Left ventricle myocardium superior (tissue), 1 donor: ENCODE data around the gene PARP3. TPM values are rescaled to one million over a fixed set of nuclear protein-coding genes. Genes with fewer than 3 reads are reported as not detected.
A peak's percentile ranks its signal among the peaks of the same experiment; 100 is the strongest.
"Not testable (repeated sequence)": the region's sequence is repeated elsewhere in the genome, so short reads cannot be mapped to it uniquely, and the experiment has no call there.

ENCODE experiments used
- ATAC-seq: fragments of 200-7000 bp; cut with Tn5 transposase; one replicate; pipeline ENCODE4 v1.9.1; 2020; ENCODE audit warnings: mild to moderate bottlenecking, moderate library complexity
- DNase-seq: peaks from one replicate; pipeline ENCODE4 v3.0.0-alpha.2; 2020
- intact Hi-C: fragments of 100-400 bp; cut with micrococcal nuclease; formaldehyde crosslinking; loops from one replicate; pipeline ENCODE4 v1.11.0; 2022
- long read RNA-seq: library from polyadenylated mRNA; unstranded; transcript quantifications from one replicate; pipeline ENCODE4 v2.0.0, GENCODE V29; 2021
- total RNA-seq: library from RNA; stranded (reverse); fragmentation: NEBNext Ultra II Directional; extraction: Animal tissue kit (Norgen Biotek cat#: 25700); gene quantifications from one replicate; pipeline ENCODE4 v1.2.1, GENCODE V29; 2021
- donor health status: DM: no; HTN: yes; CAD: no; lungs with severe emphysema.

The PARP3 gene
- 14.7 TPM for total RNA-seq
- long read RNA-seq, partial matches to known transcripts, result 13 of 29 reads
- long read RNA-seq, other reads (novel, unspliced or antisense), result 6 of 29 reads

DNA sequence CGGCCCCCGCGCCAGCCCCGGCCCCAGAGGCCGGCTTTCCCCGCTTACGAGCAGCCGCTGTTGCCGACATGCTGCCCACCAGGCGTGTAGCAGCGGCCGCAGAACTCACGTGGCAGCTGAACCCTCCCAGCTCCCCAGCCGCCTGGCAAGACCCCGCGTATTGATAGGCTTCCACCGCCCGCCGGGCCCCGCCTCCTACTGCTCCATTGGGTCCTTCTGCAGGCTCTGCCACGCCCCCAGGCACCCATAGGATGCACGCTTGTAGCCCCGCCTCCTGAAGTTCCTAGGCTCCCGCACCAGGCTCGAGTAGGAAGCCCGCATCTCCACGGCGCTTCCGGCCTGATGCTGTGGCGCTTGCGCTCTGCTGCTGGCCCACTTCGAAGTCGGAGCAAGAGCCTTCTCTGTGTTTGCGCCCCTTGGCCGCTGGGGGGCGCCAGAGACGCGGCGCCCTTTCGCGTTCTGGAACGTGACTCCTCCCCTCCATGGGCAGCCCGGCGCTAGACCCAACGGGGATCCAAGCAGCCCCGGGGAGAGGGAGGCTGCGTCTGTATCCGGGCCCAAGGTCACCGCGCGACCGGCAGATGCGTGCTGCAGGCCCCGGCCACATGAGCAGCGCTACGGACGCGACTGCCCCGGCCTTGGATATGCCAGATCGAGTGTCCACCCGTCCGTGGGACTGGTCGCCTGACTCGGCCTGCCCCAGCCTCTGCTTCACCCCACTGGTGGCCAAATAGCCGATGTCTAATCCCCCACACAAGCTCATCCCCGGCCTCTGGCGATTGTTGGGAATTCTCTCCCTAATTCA, at the start of gene PARP3, which contains the start of gene RRP9:
Gene PARP3 (plus strand): TSS at position 566 of the 805 bp plus-strand sequence. CDS start 993 bp downstream, outside the sequence.
Gene RRP9 (minus strand): TSS at position 107 of the 805 bp plus-strand sequence. CDS start 37 bp downstream, at position 70.
- DNase-seq, result peak; percentile 100
- intact Hi-C loops, result no loop called here
- ATAC-seq, result peak; percentile 95

DNA sequence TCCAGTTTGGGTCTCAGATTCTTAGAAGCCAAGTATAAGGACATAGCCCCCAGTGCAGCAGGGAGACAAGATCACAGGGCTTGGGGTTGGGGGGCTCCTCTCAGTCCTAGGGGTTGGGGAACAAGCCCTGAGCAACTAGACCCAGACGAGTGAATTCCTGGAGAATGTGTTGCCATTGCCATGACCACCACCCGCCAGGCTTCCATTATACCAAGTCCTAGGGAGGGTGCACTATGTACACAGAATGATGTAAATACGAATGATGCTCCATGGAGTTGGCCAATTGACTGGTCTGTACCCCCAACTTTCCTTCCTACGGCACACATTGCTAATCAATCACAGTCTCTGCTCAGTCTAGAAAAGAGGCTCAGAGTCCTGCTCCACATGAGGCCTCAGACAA, 47.8 kb upstream of the PARP3 start:
- ATAC-seq (no peak), DNase-seq (no peak)
- intact Hi-C loops, result no loop called here

DNA sequence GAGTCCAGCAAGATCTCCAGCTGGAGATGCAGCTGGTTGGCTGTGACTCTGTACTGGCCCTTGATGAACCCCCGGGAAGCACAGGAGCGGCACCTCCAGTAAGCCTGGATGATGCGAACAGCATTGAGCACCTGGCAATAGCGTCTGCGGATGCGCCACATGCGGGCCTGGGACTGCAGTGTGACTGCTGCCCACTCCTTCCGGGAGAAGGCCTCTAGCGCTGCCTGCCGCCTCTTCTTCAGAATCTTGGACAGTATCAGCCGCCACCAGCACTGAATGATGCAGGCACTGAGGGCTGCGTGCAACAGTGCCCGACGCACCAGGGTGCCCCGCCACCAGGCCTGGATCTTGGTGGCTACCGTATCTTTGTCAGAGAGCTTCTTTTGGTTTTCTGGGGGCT, 47.2 kb upstream of the PARP3 start:
- ATAC-seq (no peak), DNase-seq (no peak)
- intact Hi-C loops, result no loop called here

DNA sequence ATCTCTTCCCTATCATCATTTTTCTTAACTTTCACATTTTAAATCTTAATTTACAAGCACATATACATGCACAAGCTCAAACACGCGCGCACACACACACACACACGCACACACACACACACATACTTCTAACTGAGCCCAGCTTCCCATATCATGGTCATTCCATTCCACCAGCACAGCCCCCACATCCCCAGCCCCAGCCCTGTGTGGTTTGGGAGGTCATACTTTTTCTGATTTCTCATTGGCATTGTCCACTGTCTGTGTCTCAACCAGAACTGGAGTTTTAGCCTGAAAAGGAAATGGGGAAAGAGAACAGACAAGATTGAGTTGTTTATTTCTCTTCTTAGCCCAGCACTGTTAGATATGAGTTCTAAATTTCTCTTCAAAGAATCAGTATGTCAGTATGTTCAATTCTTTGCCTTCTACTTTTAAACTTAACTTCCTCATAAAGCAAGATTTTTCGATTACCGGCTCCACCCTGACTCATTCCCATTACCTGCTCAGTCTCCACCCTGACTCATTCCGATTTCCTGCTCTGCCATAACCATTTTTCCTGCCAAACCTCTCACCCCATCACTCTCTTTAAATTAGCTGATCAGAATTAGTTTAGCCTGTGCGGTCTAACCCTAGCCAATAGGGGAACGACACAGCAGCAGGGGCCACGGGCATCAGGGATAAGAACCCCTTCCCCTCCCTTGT, 45.4 kb upstream of the PARP3 start:
- ATAC-seq (no peak), DNase-seq (no peak)
- intact Hi-C loops, result no loop called here

DNA sequence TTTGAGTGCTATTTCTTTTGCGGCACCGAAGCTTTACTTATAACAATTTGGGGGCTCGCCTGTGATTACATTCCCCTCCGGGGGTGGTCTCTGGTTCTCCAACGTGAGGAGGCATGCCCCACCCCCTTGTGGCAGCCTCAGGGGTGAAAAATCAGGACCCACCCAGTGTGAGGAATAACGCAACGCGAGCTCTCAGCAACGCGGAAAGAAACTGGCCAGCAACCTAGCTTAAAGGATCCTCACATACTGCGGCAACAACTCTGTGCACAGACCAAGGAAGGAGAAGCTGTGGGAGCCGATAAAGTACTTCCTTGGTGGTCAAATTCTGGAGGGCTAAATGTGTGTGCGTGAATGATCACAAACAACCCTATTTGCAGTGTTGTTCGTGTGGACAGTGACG, 44.8 kb upstream of the PARP3 start:
- no peak for ATAC-seq
- intact Hi-C loops, result no loop called here
- DNase-seq, result no peak

DNA sequence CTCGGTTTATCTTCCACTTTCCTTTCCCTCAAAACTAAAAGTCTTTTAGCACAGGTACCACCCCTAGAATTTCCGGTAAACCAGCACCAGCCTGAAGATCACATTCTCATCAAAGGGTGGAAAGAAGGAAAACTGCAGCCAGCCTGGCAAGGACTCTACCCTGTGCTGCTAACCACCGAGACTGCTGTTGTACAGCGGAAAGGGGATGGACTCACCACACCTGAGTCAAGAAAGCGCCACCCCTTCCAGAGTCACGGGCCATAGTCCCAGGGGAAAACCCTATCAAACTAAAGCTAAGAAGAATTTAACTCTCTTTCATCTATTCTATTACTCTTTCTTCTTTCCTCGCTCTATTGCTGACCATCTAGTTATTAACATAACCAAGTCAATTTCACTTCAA, 42.1 kb upstream of the PARP3 start:
- ATAC-seq, DNase-seq, intact Hi-C loops: not testable (repeated sequence)

DNA sequence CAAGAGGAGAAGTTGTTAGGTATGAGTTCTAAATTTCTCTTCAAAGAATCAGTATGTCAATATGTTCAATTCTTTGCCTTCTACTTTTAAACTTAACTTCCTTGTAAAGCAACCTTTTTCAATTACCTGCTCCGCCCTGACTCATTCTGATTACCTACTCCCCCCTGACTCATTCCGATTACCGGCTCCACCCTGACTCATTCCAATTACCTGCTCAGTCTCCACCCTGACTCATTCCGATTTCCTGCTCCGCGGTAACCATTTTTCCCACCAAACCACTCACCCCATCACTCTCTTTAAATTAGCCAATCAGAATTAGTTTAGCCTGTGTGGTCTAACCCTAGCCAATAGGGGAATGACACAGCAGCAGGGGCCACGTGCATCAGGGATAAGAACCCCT, 39.8 kb upstream of the PARP3 start:
- DNase-seq, ATAC-seq, intact Hi-C loops: not testable (repeated sequence)

DNA sequence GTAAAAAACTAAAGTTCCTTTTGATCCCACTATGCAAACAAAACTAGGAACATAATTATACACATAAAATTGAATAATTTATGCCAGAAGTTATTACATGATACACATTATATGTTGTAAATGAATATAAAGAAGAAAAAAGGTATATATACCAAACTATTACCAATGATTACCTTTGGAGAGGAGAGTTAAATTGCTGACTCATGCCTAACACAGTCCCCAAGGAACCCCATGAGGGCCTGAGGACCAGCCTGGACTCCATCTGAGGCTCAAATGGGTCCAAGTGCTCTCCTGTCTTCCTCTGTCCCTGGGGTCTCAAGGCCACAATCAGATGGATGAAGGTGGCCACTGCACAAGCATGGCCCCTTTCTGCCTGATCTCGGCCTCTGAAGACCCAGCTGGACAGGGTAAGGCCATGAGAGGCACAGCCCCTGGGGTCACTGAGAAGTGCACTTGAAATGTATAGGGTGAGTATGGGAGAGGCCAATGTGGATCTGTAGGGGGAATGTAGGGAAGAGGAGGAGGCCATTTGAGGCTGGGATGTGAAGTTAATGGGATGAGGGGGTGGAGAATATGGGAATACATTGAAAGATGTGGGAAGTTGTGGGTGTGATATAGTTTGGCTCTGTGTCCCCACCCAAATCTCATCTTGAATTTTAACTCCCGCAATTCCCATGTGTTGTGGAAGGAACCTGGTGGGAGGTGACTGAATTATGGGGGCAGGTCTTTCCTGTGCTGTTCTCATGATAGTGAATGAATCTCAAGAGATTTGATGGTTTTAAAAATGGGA, 37.9 kb upstream of the PARP3 start:
- DNase-seq, result no peak
- intact Hi-C loops, result no loop called here
- ATAC-seq, result no peak

DNA sequence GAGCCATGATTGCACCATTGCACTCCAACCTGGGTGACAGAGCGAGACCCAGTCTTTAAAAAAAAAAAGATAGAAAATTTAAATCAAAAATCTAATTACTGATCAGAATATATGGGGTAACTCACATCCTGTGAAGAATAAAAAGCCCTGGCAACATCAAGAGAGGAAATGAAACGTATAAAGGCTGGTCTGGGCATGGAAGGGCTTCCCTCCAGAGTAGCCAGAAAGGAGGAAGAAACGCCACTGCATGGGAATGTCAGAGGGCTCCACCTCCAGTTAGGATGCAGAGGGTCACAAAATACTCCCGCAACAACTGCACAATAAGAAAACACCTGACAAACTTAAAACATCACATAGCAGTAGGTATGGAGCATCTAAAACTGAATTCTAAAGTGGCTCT, 34.1 kb upstream of the PARP3 start:
- DNase-seq (no peak), ATAC-seq (no peak)
- intact Hi-C loops, result no loop called here

DNA sequence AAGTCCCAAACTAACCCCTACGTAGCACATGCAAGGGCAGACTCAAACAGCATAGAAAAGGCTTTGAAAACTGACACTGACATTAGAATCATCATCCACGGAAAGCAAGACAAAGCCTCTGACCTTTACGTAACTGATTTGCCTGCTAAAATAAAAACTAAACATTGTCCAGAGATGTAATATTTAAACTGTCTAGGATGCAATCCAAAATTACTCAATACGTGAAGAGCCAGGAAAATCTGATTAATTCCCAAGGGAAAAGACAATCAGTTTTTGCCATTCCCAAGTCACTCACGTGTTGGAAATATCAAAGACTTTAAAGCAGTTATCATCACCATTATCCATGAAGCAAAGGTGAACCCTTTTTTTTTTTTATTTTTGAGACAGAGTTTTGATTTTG, 25.7 kb upstream of the PARP3 start:
- intact Hi-C loops, result no loop called here
- ATAC-seq (no peak), DNase-seq (no peak)

DNA sequence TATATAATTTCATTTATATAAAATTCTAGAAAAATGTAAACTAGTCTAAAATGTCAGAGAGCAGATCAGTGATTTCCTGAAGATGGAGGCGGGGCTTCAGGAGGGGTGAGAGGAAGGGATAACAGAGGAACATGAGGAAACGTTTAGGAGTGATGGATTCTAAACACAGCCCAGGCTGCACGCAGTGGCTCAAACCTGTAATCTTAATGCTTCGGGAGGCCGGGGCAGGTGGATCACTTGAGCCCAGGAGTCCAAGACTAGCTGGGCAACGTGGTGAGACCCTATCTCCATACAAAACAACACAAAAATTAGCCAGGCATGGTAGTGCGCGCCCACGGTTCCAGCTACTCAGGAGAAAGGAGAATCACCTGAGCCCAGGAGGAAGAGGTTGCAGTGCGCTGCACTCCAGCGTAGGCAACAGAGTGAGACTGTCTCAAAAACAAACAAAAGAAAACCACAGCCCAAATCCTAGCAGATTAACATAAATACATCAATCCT, 21.0 kb upstream of the PARP3 start:
- ATAC-seq (no peak), DNase-seq (no peak)
- intact Hi-C loops, result no loop called here

DNA sequence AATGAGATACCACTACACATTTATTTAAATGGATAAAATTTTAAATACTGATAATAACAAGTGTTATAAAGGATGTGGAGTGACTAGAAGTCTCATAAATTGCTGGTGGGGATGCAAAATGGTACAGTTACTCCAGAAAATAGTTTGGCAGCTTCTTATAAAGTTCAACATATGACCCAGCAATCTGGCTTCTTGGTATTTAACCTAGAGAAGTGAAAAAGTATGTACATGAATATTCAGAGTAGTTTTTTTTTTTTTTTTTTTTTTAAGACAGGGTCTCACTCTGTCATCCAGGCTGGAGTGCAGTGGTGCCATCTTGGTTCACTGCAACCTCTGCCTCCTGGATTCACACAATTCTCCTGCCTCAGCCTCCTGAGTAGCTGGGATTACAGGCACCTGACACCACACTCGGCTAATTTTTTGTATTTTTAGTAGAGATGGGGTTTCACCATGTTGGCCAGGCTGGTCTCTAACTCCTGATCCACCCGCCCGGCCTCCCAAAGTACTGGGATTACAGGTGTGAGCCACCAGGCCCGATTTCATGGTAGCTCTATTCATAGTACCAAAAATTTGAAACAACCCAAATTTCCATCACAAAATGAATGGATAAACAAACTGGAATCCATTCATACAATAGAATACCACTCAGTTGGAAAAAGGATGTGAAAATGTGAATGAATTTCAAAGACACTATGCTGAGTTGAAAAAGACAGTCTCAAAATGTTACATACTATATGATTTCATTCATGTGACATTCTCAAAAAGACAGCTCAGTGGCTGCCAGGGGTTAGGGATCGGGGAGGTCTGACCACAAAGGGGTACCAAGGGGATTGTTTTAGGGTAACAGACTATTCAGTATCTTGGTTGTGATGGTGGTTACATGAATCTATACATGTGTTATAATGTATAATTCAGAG, 14.8 kb upstream of the PARP3 start:
- DNase-seq, result no peak
- intact Hi-C loops, result no loop called here
- ATAC-seq, result no peak

DNA sequence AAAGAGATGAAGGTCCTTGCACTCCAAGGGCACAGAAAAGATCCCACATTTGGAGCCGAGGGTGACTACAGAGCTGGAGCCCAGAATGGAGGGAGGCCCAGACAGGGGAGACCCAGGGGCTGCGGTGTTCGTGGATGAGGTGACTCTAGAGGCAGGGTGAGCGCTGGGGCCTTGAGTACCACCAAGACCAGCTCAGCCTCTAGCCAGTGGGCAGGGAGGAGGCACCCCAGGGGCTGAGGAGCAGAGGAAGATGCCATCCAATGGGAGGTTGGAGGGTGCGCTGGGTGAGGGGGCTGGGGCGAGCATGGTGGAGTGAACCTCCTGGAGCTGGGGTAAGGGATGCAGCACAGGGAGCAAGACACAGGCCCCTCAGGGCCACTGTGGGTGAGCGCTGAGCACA, 13.7 kb upstream of the PARP3 start:
- intact Hi-C loops, result no loop called here
- ATAC-seq (no peak), DNase-seq (no peak)

DNA sequence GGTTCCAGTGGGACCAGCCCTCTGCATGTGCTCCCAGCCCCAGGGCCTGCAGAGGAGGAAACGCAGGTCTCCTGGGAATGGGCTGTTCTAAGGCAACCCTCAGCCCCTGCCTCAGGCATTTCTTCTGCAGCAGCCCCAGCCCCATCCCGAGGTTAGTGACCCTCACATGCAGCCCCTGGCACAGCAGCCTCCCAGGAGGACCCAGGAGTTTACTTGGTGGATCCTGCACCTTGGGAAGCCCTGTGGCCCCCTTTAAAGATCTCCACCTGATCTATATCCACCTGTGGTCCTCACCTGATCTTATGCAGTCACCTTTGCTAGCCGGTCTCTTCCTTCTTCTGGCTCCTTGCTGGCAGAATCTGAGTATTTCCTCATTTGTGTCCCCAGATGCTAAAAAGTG, 13.2 kb upstream of the PARP3 start:
- intact Hi-C loops, ATAC-seq: not testable (repeated sequence)

DNA sequence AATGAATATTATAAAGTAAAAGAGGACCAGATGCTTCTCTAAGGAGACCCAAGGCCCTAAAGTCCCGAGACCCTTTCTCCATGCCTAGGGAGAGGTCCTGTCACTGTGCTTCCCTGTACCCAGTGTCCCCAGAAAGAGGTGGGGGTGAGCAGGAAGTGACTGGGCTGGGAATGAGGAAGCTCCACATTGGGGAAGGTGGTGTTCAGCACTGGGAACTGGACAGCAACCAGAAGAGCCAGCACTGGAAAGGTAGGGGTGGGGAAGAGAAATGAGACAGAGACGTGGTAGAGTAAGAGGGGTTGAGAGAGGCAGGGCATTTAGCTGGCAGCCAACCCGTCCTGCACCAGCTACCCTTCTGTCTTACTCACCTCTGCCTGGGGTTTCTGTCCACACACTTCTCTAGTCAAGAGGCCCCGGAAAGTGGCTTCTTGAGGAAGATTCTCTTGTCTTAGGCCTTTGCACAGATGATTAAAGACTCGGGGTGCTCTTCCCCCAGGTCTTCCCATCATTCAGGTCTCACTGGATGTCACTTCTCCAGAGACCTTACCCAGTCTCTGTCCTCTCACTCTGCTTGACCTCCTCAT, 12.7 kb upstream of the PARP3 start:
- ATAC-seq, result peak; percentile 24
- intact Hi-C loops, result no loop called here
- DNase-seq, result no peak

More for the DNA sequence above, 13.2 kb upstream of the PARP3 start:
- not testable (repeated sequence) for DNase-seq

DNA sequence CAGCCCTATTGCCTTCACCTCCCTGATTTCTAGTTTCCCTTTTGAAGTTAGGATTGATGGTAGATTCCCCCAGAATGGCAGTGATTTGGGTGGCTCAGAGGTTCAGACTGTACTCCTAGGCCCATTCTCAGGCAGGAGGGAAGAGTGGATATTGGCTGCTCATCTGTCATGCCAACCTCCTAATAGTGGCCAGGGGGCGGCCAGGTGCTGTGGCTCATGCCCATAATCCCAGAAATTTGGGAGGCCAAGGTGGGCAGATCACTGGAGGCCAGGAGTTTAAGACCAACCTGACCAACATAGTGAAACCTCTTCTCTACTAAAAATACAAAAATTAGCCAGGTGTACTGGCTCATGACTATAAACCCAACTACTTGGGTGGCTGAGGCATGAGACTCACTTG, 11.7 kb upstream of the PARP3 start:
- intact Hi-C loops, result no loop called here
- no peak for ATAC-seq
- no peak for DNase-seq

DNA sequence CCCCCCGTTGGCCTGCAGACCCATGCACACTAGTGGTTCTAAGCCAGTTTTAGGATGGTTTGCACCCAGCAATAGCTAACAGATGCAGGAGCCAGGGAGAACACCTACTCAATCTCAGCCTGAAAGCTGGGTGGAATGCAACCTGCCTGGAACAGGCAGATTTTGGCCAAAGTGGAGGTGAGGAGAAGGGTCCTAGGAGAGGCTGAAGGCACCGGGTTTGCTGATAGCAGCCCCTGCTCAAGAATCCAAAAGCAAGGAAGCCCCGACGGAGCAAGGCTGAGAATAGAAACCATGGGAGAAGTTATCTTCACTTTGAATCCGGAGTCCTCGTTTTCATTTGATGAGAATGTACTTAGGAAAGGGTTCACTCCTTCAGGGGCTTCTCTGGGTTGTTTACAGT, 10.4 kb upstream of the PARP3 start:
- intact Hi-C loops, result no loop called here
- ATAC-seq (no peak), DNase-seq (no peak)
